OCI-LY1 (cell line): ENCODE results near the gene LIMA1.

Experiments used
- H2AFZ ChIP-seq: fragments of 200-600 bp; sonication (generic), shearing (Covaris generic); 2 replicates; pipeline ENCODE4 v1.6.0; 2014; ENCODE audit warnings: antibody characterized with exemption, mild to moderate bottlenecking, low read length
- H3F3A ChIP-seq: fragments of 200-600 bp; sonication (generic), shearing (Covaris generic); 2 replicates; pipeline ENCODE4 v1.6.0; 2014; ENCODE audit warnings: mild to moderate bottlenecking, antibody characterized with exemption, low read length, moderate library complexity; ENCODE audit not compliant: insufficient read depth
- H3K27ac ChIP-seq: fragments of 200-600 bp; sonication (generic); 2 replicates; pipeline ENCODE4 v1.5.1; 2014; ENCODE audit warnings: low read length, mixed run types, mild to moderate bottlenecking, low read depth; ENCODE audit not compliant: poor library complexity, severe bottlenecking
- H3K27me3 ChIP-seq: fragments of 200-600 bp; sonication (generic); 2 replicates; pipeline ENCODE4 v1.6.0; 2014; ENCODE audit warnings: antibody characterized with exemption, mild to moderate bottlenecking, low read length, moderate library complexity; ENCODE audit not compliant: insufficient read depth
- H3K36me3 ChIP-seq: fragments of 200-600 bp; sonication (generic); 2 replicates; pipeline ENCODE4 v1.6.1; 2014; ENCODE audit warnings: mild to moderate bottlenecking, antibody characterized with exemption, low read length, moderate library complexity, mixed read lengths; ENCODE audit not compliant: insufficient read depth
- H3K4me1 ChIP-seq: fragments of 200-600 bp; sonication (generic); 2 replicates; pipeline ENCODE4 v1.5.1; 2014; ENCODE audit warnings: mild to moderate bottlenecking, low read length, moderate library complexity; ENCODE audit not compliant: insufficient read depth, severe bottlenecking
- H3K4me2 ChIP-seq: fragments of 200-600 bp; sonication (generic), shearing (Covaris generic); 2 replicates; pipeline ENCODE4 v1.6.1; 2014; ENCODE audit warnings: low read length
- H3K4me3 ChIP-seq: fragments of 200-600 bp; sonication (generic); 2 replicates; pipeline ENCODE4 v1.5.1; 2014; ENCODE audit warnings: low read length, low read depth, mild to moderate bottlenecking, mixed read lengths; ENCODE audit not compliant: poor library complexity, severe bottlenecking
- H3K79me2 ChIP-seq: fragments of 200-600 bp; shearing (Covaris generic); 2 replicates; pipeline ENCODE4 v1.6.1; 2016; ENCODE audit warnings: mixed run types, low read length, mixed read lengths; ENCODE audit not compliant: insufficient read depth
- H3K9ac ChIP-seq: fragments of 200-600 bp; sonication (generic), shearing (Covaris generic); 2 replicates; pipeline ENCODE4 v1.6.1; 2014; ENCODE audit warnings: mild to moderate bottlenecking, low read length, mixed read lengths
- H3K9me2 ChIP-seq: fragments of 200-600 bp; sonication (generic), shearing (Covaris generic); 2 replicates; pipeline ENCODE4 v1.6.1; 2014; ENCODE audit warnings: low read depth, mild to moderate bottlenecking, low read length, mixed read lengths
- H3K9me3 ChIP-seq: fragments of 200-600 bp; shearing (Covaris generic); 2 replicates; pipeline ENCODE4 v1.6.1; 2014; ENCODE audit warnings: low read length, mixed read lengths
- H4K20me1 ChIP-seq: fragments of 200-600 bp; sonication (generic), shearing (Covaris generic); 2 replicates; pipeline ENCODE4 v1.6.0; 2016; ENCODE audit warnings: mild to moderate bottlenecking, low read length; ENCODE audit not compliant: insufficient read depth
- EZH2 ChIP-seq: fragments of 200-600 bp; sonication (generic), shearing (Covaris generic); IDR thresholded peaks from 2 replicates; pipeline ENCODE4 v1.8.0; 2017; ENCODE audit warnings: borderline replicate concordance, mixed run types, mild to moderate bottlenecking, antibody characterized with exemption, low read length, moderate library complexity, mixed read lengths
- TF ChIP-seq, protein P1 (sequence below): fragments of 200-600 bp; sonication (generic), shearing (Covaris generic); IDR thresholded peaks from 2 replicates; pipeline ENCODE4 v1.5.1; 2017; ENCODE audit warnings: mild to moderate bottlenecking, antibody characterized with exemption, low read length, moderate library complexity, mixed read lengths

The LIMA1 gene

DNA sequence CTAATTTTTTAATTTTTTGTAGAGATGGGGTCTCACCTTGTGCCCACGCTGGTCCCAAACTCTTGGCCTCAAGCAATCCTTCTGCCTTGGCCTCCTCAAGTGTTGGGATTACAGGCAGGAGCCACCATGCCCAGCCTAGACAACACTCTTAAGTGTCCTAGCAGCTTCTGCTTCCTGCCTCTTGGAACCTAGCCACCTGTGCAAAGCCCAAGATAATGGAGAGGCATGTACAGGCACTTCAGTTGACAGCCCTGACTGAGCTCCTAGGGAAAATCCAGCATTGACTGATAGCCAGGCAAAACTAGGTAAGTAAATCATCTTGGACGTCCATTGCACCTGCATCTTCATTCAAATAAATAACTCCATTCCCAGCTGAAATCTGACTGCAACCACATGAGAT is 155.8 kb downstream of the LIMA1 start:
- Histone ChIP-seq H4K20me1 (no peaks in the 10 kb centered on the region), H3K4me1 (no peaks in the 10 kb centered on the region), H3K4me3 (no peak overlapping the region), H3K9me3 (no peaks in the 10 kb centered on the region), H3K36me3 (peaks cover 64% of the 10 kb centered on the region), H3K27me3 (no peaks in the 10 kb centered on the region), H3F3A (no peaks in the 10 kb centered on the region), H3K27ac (no peak overlapping the region), H3K9me2 (no peaks in the 10 kb centered on the region), H3K4me2 (no peak overlapping the region), H3K9ac (no peak overlapping the region), H2AFZ (no peak overlapping the region), H3K79me2 (no peaks in the 10 kb centered on the region)
- TF ChIP-seq EZH2 = no peak
- TF ChIP-seq, protein P1, sequence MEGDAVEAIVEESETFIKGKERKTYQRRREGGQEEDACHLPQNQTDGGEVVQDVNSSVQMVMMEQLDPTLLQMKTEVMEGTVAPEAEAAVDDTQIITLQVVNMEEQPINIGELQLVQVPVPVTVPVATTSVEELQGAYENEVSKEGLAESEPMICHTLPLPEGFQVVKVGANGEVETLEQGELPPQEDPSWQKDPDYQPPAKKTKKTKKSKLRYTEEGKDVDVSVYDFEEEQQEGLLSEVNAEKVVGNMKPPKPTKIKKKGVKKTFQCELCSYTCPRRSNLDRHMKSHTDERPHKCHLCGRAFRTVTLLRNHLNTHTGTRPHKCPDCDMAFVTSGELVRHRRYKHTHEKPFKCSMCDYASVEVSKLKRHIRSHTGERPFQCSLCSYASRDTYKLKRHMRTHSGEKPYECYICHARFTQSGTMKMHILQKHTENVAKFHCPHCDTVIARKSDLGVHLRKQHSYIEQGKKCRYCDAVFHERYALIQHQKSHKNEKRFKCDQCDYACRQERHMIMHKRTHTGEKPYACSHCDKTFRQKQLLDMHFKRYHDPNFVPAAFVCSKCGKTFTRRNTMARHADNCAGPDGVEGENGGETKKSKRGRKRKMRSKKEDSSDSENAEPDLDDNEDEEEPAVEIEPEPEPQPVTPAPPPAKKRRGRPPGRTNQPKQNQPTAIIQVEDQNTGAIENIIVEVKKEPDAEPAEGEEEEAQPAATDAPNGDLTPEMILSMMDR = no peak
